H9 (cell line): ENCODE data around the gene VN1R2. TPM values are rescaled to one million over a fixed set of nuclear protein-coding genes. Genes with fewer than 3 reads are reported as not detected.

ENCODE experiments used
- DNase-seq: peaks from one replicate; pipeline ENCODE4 v3.0.0-alpha.2; 2017
- H2AFZ ChIP-seq: one replicate; pipeline ENCODE4 v1.6.1; 2013; ENCODE audit warnings: mild to moderate bottlenecking, low read length, control low read depth, moderate library complexity
- H2AK5ac ChIP-seq: 2 replicates; pipeline ENCODE4 v1.6.1; 2013; ENCODE audit warnings: low read length, control low read depth, mixed read lengths; ENCODE audit not compliant: insufficient read length
- H2BK120ac ChIP-seq: one replicate; pipeline ENCODE4 v1.6.1; 2013; ENCODE audit warnings: low read depth, mild to moderate bottlenecking, low read length, control low read depth, inconsistent platforms; ENCODE audit not compliant: poor library complexity, severe bottlenecking
- H2BK12ac ChIP-seq: 2 replicates; pipeline ENCODE4 v1.6.1; 2013; ENCODE audit warnings: low read length, control low read depth, mixed read lengths, low read depth; ENCODE audit not compliant: insufficient read length
- H2BK15ac ChIP-seq: 2 replicates; pipeline ENCODE4 v1.6.1; 2013; ENCODE audit warnings: low read depth, low read length, control low read depth
- H2BK20ac ChIP-seq: one replicate; pipeline ENCODE4 v1.6.1; 2013; ENCODE audit warnings: low read depth, mild to moderate bottlenecking, low read length, control low read depth, inconsistent platforms; ENCODE audit not compliant: poor library complexity, severe bottlenecking
- H2BK5ac ChIP-seq: 2 replicates; pipeline ENCODE4 v1.6.1; 2013; ENCODE audit warnings: low read length, control low read depth, mixed read lengths; ENCODE audit not compliant: insufficient read length
- H3K14ac ChIP-seq: 2 replicates; pipeline ENCODE4 v1.6.1; 2013; ENCODE audit warnings: low read length, control low read depth; ENCODE audit not compliant: insufficient read depth
- H3K18ac ChIP-seq: 2 replicates; pipeline ENCODE4 v1.6.1; 2013; ENCODE audit warnings: low read depth, mild to moderate bottlenecking, mixed read lengths, low read length, control low read depth; ENCODE audit not compliant: insufficient read length
- H3K23ac ChIP-seq: 2 replicates; pipeline ENCODE4 v1.6.1; 2013; ENCODE audit warnings: low read length, control low read depth, mixed read lengths, low read depth; ENCODE audit not compliant: insufficient read length
- H3K23me2 ChIP-seq: 2 replicates; pipeline ENCODE4 v1.6.1; 2013; ENCODE audit warnings: low read depth, mild to moderate bottlenecking, mixed read lengths, low read length, control low read depth; ENCODE audit not compliant: insufficient read length, poor library complexity, severe bottlenecking
- H3K27ac ChIP-seq: 2 replicates; pipeline ENCODE4 v1.5.1; 2013; ENCODE audit warnings: low read length, control low read depth, mixed read lengths, low read depth; ENCODE audit not compliant: insufficient read length
- H3K27me3 ChIP-seq: 2 replicates; pipeline ENCODE4 v1.6.1; 2013; ENCODE audit warnings: low read length, control low read depth, inconsistent platforms; ENCODE audit not compliant: insufficient read depth
- H3K4ac ChIP-seq: 2 replicates; pipeline ENCODE4 v1.6.1; 2013; ENCODE audit warnings: low read depth, mild to moderate bottlenecking, control low read depth, inconsistent platforms, low read length, moderate library complexity
- H3K4me1 ChIP-seq: 2 replicates; pipeline ENCODE4 v1.6.1; 2013; ENCODE audit warnings: low read length, control low read depth, inconsistent platforms; ENCODE audit not compliant: insufficient read depth
- H3K4me2 ChIP-seq: 2 replicates; pipeline ENCODE4 v1.6.1; 2013; ENCODE audit warnings: low read length, control low read depth, mixed read lengths; ENCODE audit not compliant: insufficient read length, insufficient read depth
- H3K56ac ChIP-seq: 2 replicates; pipeline ENCODE4 v1.6.1; 2013; ENCODE audit warnings: low read depth, mild to moderate bottlenecking, mixed read lengths, low read length, control low read depth; ENCODE audit not compliant: insufficient read length
- H3K79me1 ChIP-seq: 2 replicates; pipeline ENCODE4 v1.6.1; 2013; ENCODE audit warnings: low read depth, mild to moderate bottlenecking, moderate library complexity, low read length, control low read depth, inconsistent platforms; ENCODE audit not compliant: insufficient read depth, poor library complexity, severe bottlenecking
- H3K79me2 ChIP-seq: 2 replicates; pipeline ENCODE4 v1.6.1; 2013; ENCODE audit warnings: low read length, control low read depth, inconsistent platforms; ENCODE audit not compliant: insufficient read depth
- H3K9ac ChIP-seq: 2 replicates; pipeline ENCODE4 v1.6.1; 2013; ENCODE audit warnings: low read length, control low read depth, mixed read lengths; ENCODE audit not compliant: insufficient read length; ENCODE audit errors: extremely low read depth
- H3K9me3 ChIP-seq: one replicate; pipeline ENCODE4 v1.6.1; 2013; ENCODE audit warnings: low read depth, low read length, inconsistent platforms; ENCODE audit not compliant: control insufficient read depth
- H3T11ph ChIP-seq: one replicate; pipeline ENCODE4 v1.6.1; 2013; ENCODE audit warnings: mild to moderate bottlenecking, low read length, control low read depth, inconsistent platforms
- H4K20me1 ChIP-seq: one replicate; pipeline ENCODE4 v1.6.1; 2013; ENCODE audit not compliant: control insufficient read depth, insufficient read length, insufficient read depth
- H4K5ac ChIP-seq: 2 replicates; pipeline ENCODE4 v1.6.1; 2013; ENCODE audit warnings: low read depth, mild to moderate bottlenecking, mixed read lengths, low read length, control low read depth; ENCODE audit not compliant: insufficient read length
- H4K8ac ChIP-seq: replicated peaks from 2 replicates; pipeline ENCODE4 v1.6.1; 2013; ENCODE audit warnings: low read length, control low read depth, mixed read lengths, low read depth; ENCODE audit not compliant: insufficient read length
- H4K91ac ChIP-seq: 2 replicates; pipeline ENCODE4 v1.6.1; 2013; ENCODE audit warnings: low read depth, mild to moderate bottlenecking, moderate library complexity, mixed read lengths, low read length, control low read depth; ENCODE audit not compliant: insufficient read length
- H3K27ac Mint-ChIP-seq, 3 experiments: 2 replicates in 2 of 3; 3 replicates in 1 of 3; pipeline ENCODE4 v1.8.0; 2020 to 2021; ENCODE audit warnings: mixed read lengths in 3 of 3, mild to moderate bottlenecking in 1 of 3, moderate library complexity in 1 of 3
- H3K27me3 Mint-ChIP-seq: 2 replicates; pipeline ENCODE4 v1.8.0; 2021; ENCODE audit warnings: low read depth, mild to moderate bottlenecking, moderate library complexity, mixed read lengths
- H3K36me3 Mint-ChIP-seq, 3 experiments: 2 replicates in 2 of 3; 3 replicates in 1 of 3; pipeline ENCODE4 v1.8.0; 2020 to 2021; ENCODE audit warnings: low read depth in 3 of 3, mixed read lengths in 3 of 3; ENCODE audit not compliant: insufficient read depth in 1 of 3
- H3K4me1 Mint-ChIP-seq, 2 experiments: 2 replicates each; pipeline ENCODE4 v1.8.0; 2020; ENCODE audit warnings: mixed read lengths in 2 of 2
- H3K4me3 Mint-ChIP-seq, 2 experiments: 2 replicates in 1 of 2; 3 replicates in 1 of 2; pipeline ENCODE4 v1.8.0; 2020 to 2021; ENCODE audit warnings: mild to moderate bottlenecking in 2 of 2, mixed read lengths in 2 of 2, moderate library complexity in 1 of 2
- H3K9me3 Mint-ChIP-seq, 2 experiments: 2 replicates in 1 of 2; 3 replicates in 1 of 2; pipeline ENCODE4 v1.8.0; 2020; ENCODE audit warnings: mild to moderate bottlenecking in 2 of 2, mixed read lengths in 2 of 2, moderate library complexity in 1 of 2
- CTCF ChIP-seq: fragments of 200-600 bp; sonication (generic); conservative IDR thresholded peaks from 3 replicates; pipeline ENCODE4 v1.8.0; 2021; ENCODE audit warnings: antibody characterized with exemption, mild to moderate bottlenecking
- WGBS: extraction: QIAGEN DNeasy Blood & Tissue Kit; methylation state at CpG from one replicate; pipeline ENCODE4 v1.1.7; 2013; ENCODE audit warnings: missing lambda C conversion rate, low lambda C conversion rate, mixed read lengths; ENCODE audit not compliant: insufficient read length; ENCODE audit errors: extremely low coverage; 5-methylcytosine and 5-hydroxymethylcytosine counted together
- total RNA-seq: library from RNA; stranded (reverse); gene quantifications from 2 replicates; pipeline ENCODE4 v1.2.1, GENCODE V29; 2021

The VN1R2 gene
- total RNA-seq, 1 experiment from 2014 or later: not detected

DNA sequence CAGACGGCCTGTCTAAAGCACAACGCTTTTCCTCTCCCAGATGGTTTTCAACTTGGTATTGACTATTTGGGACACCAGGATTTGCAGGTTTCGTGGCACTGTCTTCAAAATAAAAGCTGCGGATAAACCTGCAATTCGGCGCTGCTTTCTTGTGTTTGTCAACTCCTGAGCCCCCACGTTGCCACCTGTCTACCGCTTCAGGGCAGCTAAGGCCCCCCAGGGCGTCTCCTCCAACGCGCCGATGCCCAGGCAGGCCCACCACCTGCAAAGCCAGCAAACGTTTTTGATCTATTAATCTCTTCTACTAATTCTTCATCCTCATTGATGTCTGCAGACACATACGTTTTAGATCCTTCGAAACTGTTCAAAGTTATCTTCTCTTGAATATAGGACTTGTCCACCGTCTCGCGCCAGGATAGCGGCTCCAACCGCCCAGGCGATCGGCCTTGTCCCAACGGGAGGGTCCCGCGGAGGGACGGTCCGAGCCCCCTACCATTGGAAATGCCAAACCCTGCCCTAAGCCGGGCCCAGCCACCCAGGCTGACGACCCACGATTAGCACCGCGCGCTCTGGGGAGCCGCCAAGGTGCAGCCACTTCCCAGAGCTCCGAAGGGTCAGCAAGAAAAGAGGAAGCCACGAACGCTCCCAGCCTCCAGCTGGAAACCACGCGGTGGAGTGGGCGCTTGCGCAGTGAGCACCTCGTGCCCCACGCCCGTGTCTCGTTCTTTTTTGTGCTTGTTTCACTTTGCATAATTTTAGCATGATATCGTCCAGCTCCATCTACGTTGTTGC, 32.9 kb downstream of the VN1R2 start:
- H3K27ac ChIP-seq: no peak overlapping the region

More for the DNA sequence above, 32.9 kb downstream of the VN1R2 start:
- H2BK20ac ChIP-seq: no peak overlapping the region
- no peak overlapping the region for H4K91ac ChIP-seq
- no CpG with 5 or more reads among the region's 47 CpGs for WGBS
- H3K14ac ChIP-seq: no peak overlapping the region
- H3K9me3 ChIP-seq: peaks cover 15% of the 10 kb centered on the region
- peaks cover 3% of the 10 kb centered on the region for H3K27me3 Mint-ChIP-seq
- H4K5ac ChIP-seq: no peak overlapping the region
- no peaks in the 10 kb centered on the region for H3K79me2 ChIP-seq
- no peak overlapping the region for H3K23ac ChIP-seq
- no peak overlapping the region for H3K4me2 ChIP-seq
- H3K4me3 Mint-ChIP-seq: no peak overlapping the region
- H3K9me3 Mint-ChIP-seq: peaks cover 83% of the 10 kb centered on the region in 2 experiments
- H2BK12ac ChIP-seq: no peak overlapping the region
- H3K4me1 Mint-ChIP-seq: no peaks in the 10 kb centered on the region
- H3K79me1 ChIP-seq: no peaks in the 10 kb centered on the region
- H3K27ac Mint-ChIP-seq: no peak overlapping the region
- no peak overlapping the region for H2AFZ ChIP-seq
- H4K8ac ChIP-seq: no peak overlapping the region
- H3T11ph ChIP-seq: no peak overlapping the region
- H3K4ac ChIP-seq: no peak overlapping the region
- no peak for DNase-seq
- no peaks in the 10 kb centered on the region for H4K20me1 ChIP-seq
- H3K23me2 ChIP-seq: no peaks in the 10 kb centered on the region
- TF ChIP-seq CTCF: no peak
- H3K9ac ChIP-seq: no peak overlapping the region
- H3K56ac ChIP-seq: no peak overlapping the region
- peaks cover 5 to 27% (median 21%) of the 10 kb centered on the region in 3 experiments for H3K36me3 Mint-ChIP-seq
- 0 out of 2 replicates have a peak, but pooled peaks cover 2% of the 10 kb centered on the region for H3K27me3 ChIP-seq
- no peak overlapping the region for H2BK120ac ChIP-seq
- no peak overlapping the region for H3K18ac ChIP-seq
- H2AK5ac ChIP-seq: no peak overlapping the region
- H2BK15ac ChIP-seq: no peak overlapping the region
- H2BK5ac ChIP-seq: no peak overlapping the region
- no peaks in the 10 kb centered on the region for H3K4me1 ChIP-seq
